Activated naive CD8-positive, alpha-beta T cell treated with anti-CD3 and anti-CD28 coated beads for 36 hours (primary cell): ENCODE results near the gene PSEN2. TPM values are rescaled to one million over a fixed set of nuclear protein-coding genes. Genes with fewer than 3 reads are reported as not detected.

Experiments used
- DNase-seq: peaks from one replicate; pipeline ENCODE4 v3.0.0; 2021
- H3K27ac Mint-ChIP-seq: one replicate; pipeline ENCODE4 v1.8.0; 2022; ENCODE audit warnings: mild to moderate bottlenecking, moderate library complexity, mixed read lengths
- H3K27me3 Mint-ChIP-seq: one replicate; pipeline ENCODE4 v1.8.0; 2022; ENCODE audit warnings: mild to moderate bottlenecking, mixed read lengths
- H3K36me3 Mint-ChIP-seq: one replicate; pipeline ENCODE4 v1.8.0; 2021; ENCODE audit warnings: mild to moderate bottlenecking, mixed read lengths
- H3K4me1 Mint-ChIP-seq: one replicate; pipeline ENCODE4 v1.8.0; 2021; ENCODE audit warnings: mixed read lengths
- H3K4me3 Mint-ChIP-seq: one replicate; pipeline ENCODE4 v1.8.0; 2022; ENCODE audit warnings: mild to moderate bottlenecking, moderate library complexity, mixed read lengths
- H3K9me3 Mint-ChIP-seq: one replicate; pipeline ENCODE4 v1.8.0; 2022; ENCODE audit warnings: mixed read lengths
- total RNA-seq, 2 experiments: library from RNA; stranded (reverse); gene quantifications; one replicate each; pipeline ENCODE4 v1.2.3, GENCODE V29; 2021

The PSEN2 gene
- total RNA-seq, 2 experiments from 2014 or later, result 3.9 to 4.6 TPM

GRCh38 chr1:226940029-226940805 lies 69.8 kb downstream of the PSEN2 start, which contains the start of gene COQ8A:
Gene COQ8A, plus strand, starts transcription at chr1:226940294. Its CDS starts 21,092 bp downstream, at chr1:226961386.
- H3K4me1 Mint-ChIP-seq, result peaks cover 53% of the 10 kb centered on the region

GRCh38 chr1:226940806-226941067 lies 70.3 kb downstream of the PSEN2 start:
- Mint-ChIP-seq H3K4me3 (peak overlapping the region; percentile 89), H3K4me1 (peaks cover 58% of the 10 kb centered on the region), H3K36me3 (peaks cover 2% of the 10 kb centered on the region), H3K27ac (peak overlapping the region; percentile 88), H3K9me3 (no peaks in the 10 kb centered on the region), H3K27me3 (no peaks in the 10 kb centered on the region)
- DNase-seq, result no peak

More at GRCh38 chr1:226940029-226940805, 69.8 kb downstream of the PSEN2 start, which contains the start of gene COQ8A:
- H3K9me3 Mint-ChIP-seq, result peaks cover 3% of the 10 kb centered on the region
- H3K36me3 Mint-ChIP-seq, result peaks cover 4% of the 10 kb centered on the region
- no peaks in the 10 kb centered on the region for H3K27me3 Mint-ChIP-seq
- H3K27ac Mint-ChIP-seq, result peak within 1 kb of the TSS; percentile 95
- peak; percentile 100 for DNase-seq
- H3K4me3 Mint-ChIP-seq, result peak within 1 kb of the TSS; percentile 89

- Mint-ChIP-seq H3K4me1 (peaks cover 67% of the 10 kb centered on the region), H3K4me3 (no peak overlapping the region), H3K9me3 (no peaks in the 10 kb centered on the region), H3K27me3 (no peaks in the 10 kb centered on the region), H3K27ac (no peak overlapping the region), H3K36me3 (peaks cover 2% of the 10 kb centered on the region)
- DNase-seq, result no peak
These were observed 72.0 kb downstream of the PSEN2 start for GRCh38 chr1:226942392-226942791.

- H3K4me1 Mint-ChIP-seq, result peaks cover 63% of the 10 kb centered on the region
- no peaks in the 10 kb centered on the region for H3K27me3 Mint-ChIP-seq
- peaks cover under 1% of the 10 kb centered on the region for H3K9me3 Mint-ChIP-seq
- no peak for DNase-seq
- no peak overlapping the region for H3K4me3 Mint-ChIP-seq
- H3K27ac Mint-ChIP-seq, result no peak overlapping the region
- H3K36me3 Mint-ChIP-seq, result peaks cover 5% of the 10 kb centered on the region
These were observed 72.7 kb downstream of the PSEN2 start for GRCh38 chr1:226943156-226943555.

- Mint-ChIP-seq H3K4me3 (no peak overlapping the region), H3K9me3 (peaks cover 2% of the 10 kb centered on the region), H3K27ac (no peak overlapping the region), H3K27me3 (no peaks in the 10 kb centered on the region), H3K4me1 (peaks cover 56% of the 10 kb centered on the region), H3K36me3 (peaks cover 10% of the 10 kb centered on the region)
- no peak for DNase-seq
These were observed 73.5 kb downstream of the PSEN2 start for GRCh38 chr1:226943927-226944326.

GRCh38 chr1:226945106-226945857 lies 74.9 kb downstream of the PSEN2 start:
- H3K36me3 Mint-ChIP-seq, result peaks cover 10% of the 10 kb centered on the region
- H3K27ac Mint-ChIP-seq, result no peak overlapping the region
- no peak for DNase-seq
- peaks cover 2% of the 10 kb centered on the region for H3K9me3 Mint-ChIP-seq
- H3K27me3 Mint-ChIP-seq, result no peaks in the 10 kb centered on the region
- H3K4me3 Mint-ChIP-seq, result no peak overlapping the region
- peaks cover 56% of the 10 kb centered on the region for H3K4me1 Mint-ChIP-seq

Other genes with a start within 250 kb of the PSEN2 start
- gene ITPKB, start 131.3 kb upstream of the PSEN2 start, total RNA-seq, result 10 to 100 TPM; 30.7 to 30.8 TPM
- gene COQ8A, start 69.7 kb downstream of the PSEN2 start, total RNA-seq, result 10 to 100 TPM; 27.2 to 28.5 TPM